ENCODE measurements around the gene HMGCLL1. TPM values are rescaled to one million over a fixed set of nuclear protein-coding genes. Genes with fewer than 3 reads are reported as not detected.

The HMGCLL1 gene
- total RNA-seq, 1 donor from 2014 or later: 4.8 TPM

DNA sequence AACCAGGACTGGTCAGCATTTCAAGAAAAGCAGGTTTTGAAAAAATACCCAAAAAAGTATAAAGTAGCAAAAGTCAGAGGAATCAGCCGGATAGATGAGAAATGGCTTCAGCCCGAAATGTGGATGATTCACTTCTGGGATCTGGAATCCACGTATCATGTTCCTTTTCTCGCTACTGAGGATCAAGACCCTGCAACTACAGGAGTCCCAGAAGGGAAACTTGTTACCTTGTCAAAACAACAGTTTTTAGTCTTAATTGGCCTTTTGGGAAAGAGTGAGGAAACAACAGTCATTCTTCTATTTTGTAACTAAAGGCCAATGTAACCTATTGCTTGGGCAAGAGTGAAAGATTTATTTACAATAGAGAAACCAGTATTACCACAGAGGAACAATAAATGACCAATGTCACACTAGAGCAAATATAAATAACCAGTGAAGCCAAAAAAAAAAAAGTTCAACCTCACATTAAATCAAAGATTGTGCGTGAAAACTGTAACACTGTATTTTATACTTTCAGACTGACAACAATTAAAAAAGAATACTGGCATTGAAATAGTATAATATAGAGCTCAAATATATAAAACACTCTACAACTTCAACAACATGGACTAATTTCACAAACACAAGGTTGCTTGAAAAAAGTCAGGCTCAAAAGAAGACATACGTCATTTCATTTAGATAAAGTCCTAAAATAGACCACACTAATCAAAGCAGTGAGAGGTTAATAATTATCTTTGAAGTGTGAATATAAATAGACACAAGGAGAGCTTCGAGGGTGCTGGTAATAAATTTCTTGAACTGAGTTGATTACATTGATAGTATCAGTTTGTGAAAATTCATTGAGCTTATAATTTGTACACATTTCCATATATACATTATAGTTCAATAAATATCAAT is 135.5 kb downstream of the HMGCLL1 start:
- DNase-seq: no peak

DNA sequence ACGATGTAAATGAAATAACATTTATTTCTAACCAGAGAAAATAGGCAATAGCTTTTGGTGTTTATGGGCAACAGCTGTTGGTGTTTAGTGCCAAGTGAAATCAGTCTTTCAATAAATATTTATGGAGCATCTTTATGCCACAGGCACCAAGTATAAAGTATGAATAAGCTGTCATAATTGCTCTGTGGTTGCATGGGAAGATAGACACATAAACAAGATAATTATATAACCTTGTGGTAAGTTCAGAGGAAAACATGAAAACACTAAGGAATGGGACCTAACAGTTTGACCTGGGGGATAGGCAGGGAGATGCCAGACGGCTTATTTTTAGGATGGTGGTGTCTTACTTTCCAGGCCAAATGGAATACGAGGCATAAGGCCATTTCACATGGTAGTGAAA is 140.8 kb downstream of the HMGCLL1 start:
- DNase-seq: no peak

DNA sequence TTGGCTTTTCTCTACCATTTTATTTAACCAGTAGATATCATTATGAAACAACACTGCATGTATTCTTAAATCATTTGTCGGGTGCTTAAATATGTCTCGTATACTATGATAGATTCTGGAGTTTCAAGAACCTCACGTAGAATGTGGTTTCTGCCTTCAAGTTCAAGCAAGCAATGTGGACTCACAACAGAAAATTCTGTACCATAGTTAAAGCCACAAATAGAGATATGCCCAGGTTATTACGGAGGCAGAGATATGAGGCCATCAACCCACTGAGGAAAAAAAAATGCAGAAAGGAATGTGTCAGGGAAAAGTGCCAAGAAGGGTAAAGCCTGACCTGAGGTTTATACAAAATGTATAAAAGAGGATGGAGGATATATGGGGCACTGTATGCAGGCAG is 141.9 kb downstream of the HMGCLL1 start:
- DNase-seq: no peak

DNA sequence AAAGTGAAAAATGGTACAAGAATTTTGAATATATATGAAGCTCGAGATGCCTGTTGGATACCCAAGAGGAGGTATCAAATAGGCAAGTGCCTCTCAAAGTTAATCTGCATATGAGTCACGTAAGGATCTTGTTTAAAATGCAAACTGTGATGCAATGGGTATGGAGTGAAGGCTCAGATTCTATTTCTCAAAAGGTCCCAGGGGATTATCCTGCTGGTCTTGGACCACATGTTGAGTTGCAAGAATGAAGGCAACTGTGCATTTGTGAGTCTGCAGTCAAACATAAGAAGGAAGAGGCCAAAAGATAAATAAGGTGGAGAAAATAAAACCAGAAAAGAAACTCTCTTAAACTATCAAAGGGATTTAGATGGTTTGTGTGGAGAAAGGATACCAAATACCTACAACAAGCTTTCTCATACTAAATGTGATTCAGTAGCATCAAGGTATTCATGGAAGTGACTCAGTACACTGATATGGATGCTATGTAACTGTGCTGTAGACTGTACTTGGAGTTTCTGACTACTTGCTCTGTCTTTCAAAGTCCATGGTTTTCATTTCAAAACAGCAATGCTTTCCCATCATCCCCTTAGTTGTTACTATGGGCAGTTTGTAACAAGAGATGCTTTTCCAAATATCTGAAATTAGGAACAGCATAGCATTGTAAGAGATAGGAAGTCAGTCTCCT is 145.4 kb downstream of the HMGCLL1 start:
- no peak for DNase-seq

DNA sequence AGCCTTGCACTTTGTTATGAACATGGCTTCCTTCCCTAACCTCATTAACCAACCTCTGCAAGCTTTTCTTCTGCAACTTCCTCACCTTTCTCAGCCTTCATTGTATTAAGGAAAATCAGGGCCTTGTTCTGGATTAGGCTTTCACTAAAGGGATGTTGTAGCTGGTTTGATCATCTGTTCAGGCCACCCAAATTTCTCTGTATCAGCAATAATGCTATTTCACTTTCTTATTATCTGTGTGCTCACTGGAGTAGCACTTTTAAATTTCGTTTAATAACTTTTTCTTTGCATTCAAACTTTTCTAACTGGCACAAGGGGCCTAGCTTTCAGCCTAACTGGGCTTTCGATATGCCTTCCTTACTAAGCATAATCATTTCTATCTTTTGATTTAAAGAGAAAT is 155.1 kb downstream of the HMGCLL1 start:
- no peak for DNase-seq

DNA sequence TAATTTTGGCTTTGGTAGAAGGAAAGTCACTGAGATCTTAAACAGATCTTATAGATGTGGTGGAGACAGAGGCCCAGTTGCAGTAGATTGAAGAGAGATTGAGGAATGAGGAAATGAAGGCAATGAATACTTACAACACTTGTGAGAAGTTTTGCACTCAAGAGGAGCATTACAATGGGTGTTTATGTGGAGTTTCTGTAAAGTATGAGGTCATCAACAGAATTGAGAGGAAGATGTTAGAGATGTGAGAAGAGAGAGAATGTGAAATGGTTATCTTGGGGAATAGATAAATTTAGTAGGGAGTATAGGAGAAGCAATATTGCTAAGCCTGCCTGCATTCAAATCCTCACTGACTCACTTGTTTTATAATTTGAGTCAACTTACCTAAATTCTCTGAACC is 168.3 kb downstream of the HMGCLL1 start:
- no peak for DNase-seq

DNA sequence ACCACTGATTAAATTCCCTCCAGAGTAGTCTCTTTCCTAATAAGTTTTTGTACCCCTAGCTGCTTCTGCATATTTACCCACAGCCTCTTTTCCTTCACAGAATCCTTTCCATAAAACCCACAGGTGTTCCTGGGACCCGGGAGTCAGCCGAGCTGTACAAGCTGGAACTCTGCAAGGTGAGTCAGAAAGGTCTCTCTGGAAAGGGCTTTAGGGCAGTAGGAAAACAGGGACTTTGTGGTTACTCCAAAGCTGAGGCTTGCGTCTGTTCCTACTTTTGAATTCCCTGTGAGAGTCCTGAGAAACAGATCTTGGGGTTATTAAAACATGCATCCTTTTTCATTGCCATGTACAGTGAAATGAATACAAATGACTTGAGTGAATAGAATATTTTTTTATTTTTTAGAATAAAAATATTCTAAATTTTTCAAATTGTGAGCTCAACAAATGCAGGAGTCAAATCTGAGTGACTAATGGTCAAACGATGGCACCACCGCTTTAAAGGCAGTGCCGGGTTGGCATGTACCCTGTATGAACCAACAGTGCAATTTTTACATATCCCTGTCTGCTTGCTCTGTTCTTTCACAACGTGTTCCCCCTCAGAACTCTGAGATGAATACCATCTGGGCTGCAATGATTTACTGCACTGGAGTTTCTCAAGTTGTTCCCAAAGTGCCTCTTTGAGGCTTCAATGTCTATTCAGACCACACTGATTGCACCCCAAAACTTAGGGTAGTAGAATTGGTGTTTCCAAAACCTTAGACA is 173.3 kb downstream of the HMGCLL1 start:
- no peak for DNase-seq

DNA sequence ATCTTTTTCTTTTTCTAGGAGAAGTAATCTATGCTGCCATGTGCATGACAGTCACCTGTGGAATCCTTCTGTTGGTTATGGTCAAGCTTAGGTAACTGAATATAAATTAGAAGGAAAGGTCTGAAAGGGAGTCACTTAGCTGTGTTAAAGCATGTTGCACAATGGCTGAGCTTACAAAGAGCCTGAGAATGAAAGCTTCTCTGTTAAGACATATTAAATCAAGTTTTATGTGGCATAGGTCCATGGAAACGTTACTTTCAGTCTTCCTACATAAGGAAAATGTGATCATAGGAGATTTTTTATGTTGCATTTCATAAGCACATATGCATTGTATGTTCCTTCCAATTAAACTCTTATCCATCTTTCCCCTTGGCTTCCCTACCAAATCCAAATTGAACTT is 179.6 kb downstream of the HMGCLL1 start:
- no peak for DNase-seq

DNA sequence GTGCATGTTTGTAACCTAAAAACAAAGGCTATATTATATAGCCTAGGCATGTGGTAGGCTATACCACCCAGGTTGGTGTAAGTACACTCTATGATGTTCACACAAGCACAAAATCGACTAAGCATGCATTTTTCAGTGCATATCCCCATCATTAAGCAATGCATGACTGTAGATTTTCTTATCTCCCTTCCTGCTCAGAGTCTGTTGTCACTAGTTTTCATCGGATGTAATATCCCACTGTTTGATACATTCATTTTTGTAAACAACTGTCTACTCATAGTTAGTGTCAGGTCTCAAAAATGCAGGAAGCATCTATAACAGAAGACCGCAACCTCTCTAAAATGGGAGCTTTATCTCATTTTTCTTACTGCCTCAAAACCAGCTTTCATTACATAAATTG is 181.0 kb downstream of the HMGCLL1 start:
- no peak for DNase-seq

DNA sequence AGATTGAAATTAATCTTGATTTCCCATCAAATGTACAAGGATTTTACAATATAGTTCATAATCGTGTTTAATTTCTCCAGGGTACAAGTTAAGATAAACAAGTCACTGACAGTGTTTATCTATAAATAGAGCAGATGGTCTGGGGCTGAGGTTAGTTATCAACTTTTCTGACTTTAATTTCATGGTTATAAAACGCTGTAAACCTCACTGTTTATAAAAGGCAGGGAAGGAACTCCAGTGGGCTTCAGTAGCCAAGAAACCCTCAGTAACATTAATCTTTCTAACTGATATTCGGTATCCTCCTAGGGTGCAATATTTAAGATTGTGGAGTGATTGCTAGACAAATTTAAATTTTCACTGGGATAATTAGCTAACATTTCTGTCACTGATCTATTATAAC is 183.1 kb downstream of the HMGCLL1 start:
- DNase-seq: no peak

DNA sequence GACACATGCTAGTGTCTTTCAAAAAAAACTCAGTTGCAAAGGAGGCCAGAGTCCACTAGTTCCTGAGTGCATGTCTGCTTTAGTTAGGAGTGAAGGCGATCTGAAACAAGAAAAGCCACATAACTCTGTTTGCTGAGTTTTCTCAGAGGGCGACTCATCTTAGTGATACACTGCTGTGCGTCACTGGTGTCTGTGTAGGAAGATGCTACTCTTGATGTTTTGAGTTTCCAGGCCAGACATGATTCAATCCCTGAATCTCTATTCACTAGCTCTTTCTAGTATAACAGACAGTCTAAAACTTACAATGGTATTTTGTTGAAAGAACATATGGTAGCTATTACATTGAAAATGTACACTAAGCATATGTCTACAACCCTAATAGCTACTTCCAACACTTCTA is 190.8 kb downstream of the HMGCLL1 start:
- DNase-seq: peak; percentile 42

Data from skin of body (tissue), 2 donors.